K562 (cell line): ENCODE data around the gene IMPA2. TPM values are rescaled to one million over a fixed set of nuclear protein-coding genes. Genes with fewer than 3 reads are reported as not detected.

ENCODE experiments used
- ATAC-seq: fragments of 200-7000 bp; cut with Tn5 transposase; 3 replicates; pipeline ENCODE4 v1.9.1; 2020; ENCODE audit warnings: moderate library complexity
- BruUV-seq: library from RNA; stranded (reverse); fragments of 400-500 nt; replicated peaks from 2 replicates; lab custom pipeline; 2021; lab: Mats Ljungman, UMichigan
- CTCF ChIA-PET: fragments of 300-600 bp; formaldehyde crosslinking; extraction: SDS; loops from one replicate; lab custom pipeline; 2021; ENCODE audit warnings: low intra/inter-chr PET ratio; lab: Yijun Ruan, JAX
- POLR2A ChIA-PET: fragments of 300-600, 350-650 bp; sonication (Branson Sonifier 250); formaldehyde crosslinking; extraction: SDS; loops from one replicate; lab custom pipeline; 2021; ENCODE audit warnings: antibody characterized with exemption, inconsistent platforms; lab: Yijun Ruan, JAX
- DNase-seq, 4 experiments: peaks; one replicate each; pipeline versions ENCODE4 v3.0.0 to v3.0.0-alpha.2; 2011 to 2018; ENCODE audit warnings: low spot score in 3 of 4, mixed read lengths in 3 of 4; ENCODE audit errors: extremely low read depth in 1 of 4
- FAIRE-seq: peaks from 2 replicates; lab custom pipeline; 2011; peaks lifted over from hg19 to GRCh38; lab: Jason Lieb, UNC
- H2AFZ ChIP-seq: 2 replicates; pipeline ENCODE4 v1.6.0; 2011; ENCODE audit warnings: low read depth, low read length, control low read depth, inconsistent platforms
- H3K27ac ChIP-seq: fragments of 200-600 bp; 3 replicates; pipeline ENCODE4 v1.8.0; 2011; ENCODE audit warnings: low read depth, mild to moderate bottlenecking, control low read depth, inconsistent platforms, low read length, moderate library complexity, mixed read lengths; ENCODE audit errors: extremely low read depth
- H3K27me3 ChIP-seq, 2 experiments: fragments of 300-600 bp in 1 of 2; 2 replicates in 1 of 2; 3 replicates in 1 of 2; pipeline versions ENCODE4 v1.6.0 to v1.8.0; 2011; ENCODE audit warnings: inconsistent platforms in 2 of 2, low read length in 2 of 2, mild to moderate bottlenecking in 1 of 2, mixed read lengths in 1 of 2, moderate library complexity in 1 of 2; ENCODE audit not compliant: control insufficient read depth in 2 of 2, insufficient read depth in 2 of 2
- H3K36me3 ChIP-seq: fragments of 300-600 bp; 3 replicates; pipeline ENCODE4 v1.8.0; 2011; ENCODE audit warnings: mild to moderate bottlenecking, low read length, inconsistent platforms; ENCODE audit not compliant: control insufficient read depth, insufficient read depth
- H3K4me1 ChIP-seq, 2 experiments: fragments of 200-600 bp in 1 of 2; replicated peaks in 1 of 2; 2 replicates in 1 of 2; 3 replicates in 1 of 2; pipeline versions ENCODE4 v1.5.1 to v1.8.0; 2011; ENCODE audit warnings: inconsistent platforms in 2 of 2, low read length in 2 of 2, mild to moderate bottlenecking in 1 of 2, mixed read lengths in 1 of 2, moderate library complexity in 1 of 2; ENCODE audit not compliant: control insufficient read depth in 2 of 2, insufficient read depth in 2 of 2
- H3K4me2 ChIP-seq: 2 replicates; pipeline ENCODE4 v1.6.1; 2011; ENCODE audit warnings: low read length, control low read depth, inconsistent platforms, mixed read lengths; ENCODE audit not compliant: insufficient read depth
- H3K4me3 ChIP-seq: fragments of 200-600 bp; sonication (generic), shearing (Covaris generic); 2 replicates; pipeline ENCODE4 v1.5.1; 2016; ENCODE audit warnings: control low read depth, inconsistent platforms
- H3K79me2 ChIP-seq: fragments of 200-600 bp; 3 replicates; pipeline ENCODE4 v1.8.0; 2011; ENCODE audit warnings: low read length, inconsistent platforms; ENCODE audit not compliant: control insufficient read depth, insufficient read depth
- H3K9ac ChIP-seq, 2 experiments: 2 replicates each; pipeline versions ENCODE4 v1.6.0 to v1.6.1; 2011; ENCODE audit warnings: low read depth in 2 of 2, low read length in 2 of 2, control low read depth in 1 of 2, inconsistent platforms in 1 of 2, mild to moderate bottlenecking in 1 of 2, mixed read lengths in 1 of 2; ENCODE audit not compliant: insufficient read depth in 1 of 2
- H3K9me1 ChIP-seq: one replicate; pipeline ENCODE4 v1.6.0; 2011; ENCODE audit warnings: inconsistent platforms, mild to moderate bottlenecking, low read length, moderate library complexity; ENCODE audit not compliant: control insufficient read depth, insufficient read depth
- H3K9me3 ChIP-seq: replicated peaks from 2 replicates; pipeline ENCODE4 v1.5.1; 2011; ENCODE audit warnings: low read depth, low read length, inconsistent platforms; ENCODE audit not compliant: control insufficient read depth, insufficient read depth
- H4K20me1 ChIP-seq: replicated peaks from 2 replicates; pipeline ENCODE4 v1.6.1; 2011; ENCODE audit warnings: low read length, inconsistent platforms, mixed read lengths; ENCODE audit not compliant: control insufficient read depth, insufficient read depth
- NFXL1 ChIP-seq: fragments of 450-650 bp; formaldehyde crosslinking; IDR thresholded peaks from 2 replicates; pipeline ENCODE4 v1.4.0; 2021; ENCODE audit warnings: mild to moderate bottlenecking
- NR3C1 ChIP-seq: sonication (generic); formaldehyde crosslinking; IDR thresholded peaks from 2 replicates; pipeline ENCODE4 v1.8.1; 2022; ENCODE audit warnings: missing genetic modification reagents
- RCOR1 ChIP-seq, 2 experiments: IDR thresholded peaks; 2 replicates each; pipeline ENCODE4 v1.6.1; 2012; ENCODE audit warnings: low read depth in 2 of 2, low read length in 2 of 2, borderline replicate concordance in 1 of 2, improper control_type of control experiment in 1 of 2
- ZBTB5 ChIP-seq: fragments of 450-650 bp; IDR thresholded peaks from 2 replicates; pipeline ENCODE4 v1.6.1; 2017; ENCODE audit warnings: antibody characterized with exemption
- WGBS: fragments of 100-300 bp; shearing (Covaris generic); methylation state at CpG from one replicate; pipeline ENCODE4 v1.1.6; 2016; ENCODE audit warnings: low coverage, mixed read lengths; ENCODE audit not compliant: insufficient coverage; ENCODE audit errors: missing lambda C conversion rate; 5-methylcytosine and 5-hydroxymethylcytosine counted together
- in situ Hi-C: fragments of 300-500 bp; cut with MboI; formaldehyde crosslinking; loops from 4 replicates; pipeline ENCODE4 v1.15.0; 2018; ENCODE audit warnings: inconsistent platforms, mixed read lengths
- intact Hi-C: fragments of 100-400 bp; cut with micrococcal nuclease; formaldehyde crosslinking; loops from 2 replicates; pipeline ENCODE4 v1.14.2; 2022
- polyA plus RNA-seq, 8 experiments: library from polyadenylated mRNA; depleted of rRNA in 4 of 8; stranded (reverse) in 5 of 8; unstranded in 3 of 8; fragments of >200 nt; fragmentation: Nextera tagmentation in 2 of 8; fragmentation: Illumina TruSeq in 1 of 8; extraction: Ambion mirVana in 2 of 8; extraction: Trizol in 1 of 8; gene quantifications; 2 replicates each; pipeline versions ENCODE4 v1.2.1 to v1.2.3, GENCODE V29; 2011 to 2014; ENCODE audit warnings: inconsistent platforms in 1 of 8, missing spikeins in 1 of 8
- total RNA-seq, 7 experiments: library from RNA; depleted of rRNA in 6 of 7; stranded (reverse); fragments of >200 nt in 6 of 7; fragmentation: Illumina TruSeq in 2 of 7; extraction: Trizol in 2 of 7; gene quantifications; 2 replicates each; pipeline versions ENCODE4 v1.2.1 to v1.2.3, GENCODE V29; 2011 to 2021; ENCODE audit warnings: low replicate concordance in 1 of 7

The IMPA2 gene
- total and polyA plus RNA-seq, 9 of the 15 experiments (the other 6 are each of a cell fraction or from before 2014, with no cell fraction given) = 0.62 to 11.3 (median 5.7) TPM

- TF ChIP-seq RCOR1 (IDR thresholded peaks at IDR 0.05; ENCODE audit: borderline replicate concordance in 1 of 2, low read depth in 2 of 2, low read length in 2 of 2) (no peak), ZBTB5 (no peak)
Observed at GRCh38 chr18:12028040-12028628, 46.8 kb downstream of the IMPA2 start (continued).

GRCh38 chr18:12028674-12029073 lies 47.4 kb downstream of the IMPA2 start:
- H3K9ac ChIP-seq = no peak overlapping the region
- H2AFZ ChIP-seq = no peak overlapping the region
- H3K27me3 ChIP-seq = peaks cover 4 to 18% of the 10 kb centered on the region in 2 experiments; a peak in 4 of 5 replicates
- TF ChIP-seq NFXL1 (CRISPR knock-in tag) (no peak), NR3C1 (CRISPR knock-in tag) (no peak)
- BruUV-seq = no TSS peak
- FAIRE-seq = no peak
- DNase-seq = no peak
- H3K4me1 ChIP-seq = peaks cover 0 to 3% of the 10 kb centered on the region in 2 experiments; a peak in 1 of 5 replicates
- no peaks in the 10 kb centered on the region for H3K36me3 ChIP-seq
- no peaks in the 10 kb centered on the region for H3K9me3 ChIP-seq
- H3K4me3 ChIP-seq = no peak overlapping the region
- 39% methylated on average over 10 of the region's 11 CpGs for WGBS
- ChIA-PET POLR2A (no interaction called here), CTCF (no interaction called here)
- ATAC-seq = no peak
- H3K4me2 ChIP-seq = no peak overlapping the region
- no peaks in the 10 kb centered on the region; the same call in 1 of the 2 replicates for H4K20me1 ChIP-seq
- H3K27ac ChIP-seq = no peak overlapping the region
- H3K9me1 ChIP-seq = no peaks in the 10 kb centered on the region
- intact Hi-C loops = no loop called here
- in situ Hi-C loops = no loop called here
- H3K79me2 ChIP-seq = no peaks in the 10 kb centered on the region
